Caco-2 (cell line): ENCODE results near the gene KY. TPM values are rescaled to one million over a fixed set of nuclear protein-coding genes. Genes with fewer than 3 reads are reported as not detected.
A peak's percentile ranks its signal among the peaks of the same experiment; 100 is the strongest.
"Not testable (repeated sequence)": the region's sequence is repeated elsewhere in the genome, so short reads cannot be mapped to it uniquely, and the experiment has no call there.

Experiments used
- BruUV-seq: library from RNA; stranded (reverse); fragments of 400-500 nt; replicated peaks from 2 replicates; lab custom pipeline; 2021; lab: Mats Ljungman, UMichigan
- CTCF ChIA-PET: fragments of 300-600 bp; sonication (Branson Sonifier 250); formaldehyde crosslinking; loops from one replicate; lab custom pipeline; 2022; ENCODE audit warnings: antibody characterized with exemption; lab: Charles Lee
- POLR2A ChIA-PET: fragments of 300-600 bp; sonication (Branson Sonifier 250); formaldehyde crosslinking; loops from one replicate; lab custom pipeline; 2022; ENCODE audit warnings: antibody characterized with exemption; lab: Charles Lee
- DNase-seq, 2 experiments: peaks; one replicate each; pipeline versions ENCODE4 v3.0.0 to v3.0.0-alpha.2; 2020 to 2022
- H3K27me3 ChIP-seq: replicated peaks from 2 replicates; pipeline ENCODE4 v1.6.0; 2011; ENCODE audit warnings: low read length; ENCODE audit not compliant: control insufficient read depth, insufficient read depth
- H3K36me3 ChIP-seq: 2 replicates; pipeline ENCODE4 v1.5.1; 2011; ENCODE audit warnings: low read length; ENCODE audit not compliant: control insufficient read depth, insufficient read depth
- H3K4me1 ChIP-seq: fragments of 250-450 bp; sonication (Bioruptor Pico); 2 replicates; pipeline ENCODE4 v1.5.1; 2020; ENCODE audit warnings: mild to moderate bottlenecking
- H3K4me3 ChIP-seq: 2 replicates; pipeline ENCODE4 v1.5.1; 2011; ENCODE audit warnings: low read depth, mild to moderate bottlenecking, control low read depth, low read length
- H3K9me3 ChIP-seq: fragments of 250-450 bp; sonication (Bioruptor Pico); 2 replicates; pipeline ENCODE4 v1.5.1; 2020; ENCODE audit warnings: mild to moderate bottlenecking, moderate library complexity
- H3K27ac Mint-ChIP-seq: one replicate; pipeline ENCODE4 v1.8.0; 2022; ENCODE audit warnings: mixed read lengths; ENCODE audit not compliant: unreplicated experiment
- H3K27me3 Mint-ChIP-seq: one replicate; pipeline ENCODE4 v1.8.0; 2022; ENCODE audit warnings: mixed read lengths; ENCODE audit not compliant: insufficient read depth, unreplicated experiment
- H3K36me3 Mint-ChIP-seq: one replicate; pipeline ENCODE4 v1.8.0; 2022; ENCODE audit warnings: mild to moderate bottlenecking, mixed read lengths; ENCODE audit not compliant: insufficient read depth, unreplicated experiment
- H3K4me1 Mint-ChIP-seq: one replicate; pipeline ENCODE4 v1.8.0; 2022; ENCODE audit warnings: low read depth, mixed read lengths; ENCODE audit not compliant: unreplicated experiment
- H3K4me3 Mint-ChIP-seq: one replicate; pipeline ENCODE4 v1.8.0; 2022; ENCODE audit warnings: mild to moderate bottlenecking, moderate library complexity, mixed read lengths; ENCODE audit not compliant: unreplicated experiment
- H3K9me3 Mint-ChIP-seq: one replicate; pipeline ENCODE4 v1.8.0; 2022; ENCODE audit warnings: mixed read lengths; ENCODE audit not compliant: unreplicated experiment
- CTCF ChIP-seq, 2 experiments: fragments of 200-600 bp in 1 of 2; IDR thresholded peaks; 1 replicate in 1 of 2; 2 replicates in 1 of 2; pipeline versions ENCODE4 v1.5.1 to v1.8.0; 2011 to 2022; ENCODE audit warnings: antibody characterized with exemption in 1 of 2, control low read depth in 1 of 2, inconsistent platforms in 1 of 2, low read depth in 1 of 2, low read length in 1 of 2, mild to moderate bottlenecking in 1 of 2, moderate library complexity in 1 of 2; ENCODE audit not compliant: insufficient read depth in 1 of 2, severe bottlenecking in 1 of 2, unreplicated experiment in 1 of 2
- intact Hi-C: fragments of 100-400 bp; cut with micrococcal nuclease; formaldehyde crosslinking; loops from one replicate; pipeline ENCODE4 v1.10.0; 2022; ENCODE audit not compliant: unreplicated experiment
- total RNA-seq: library from RNA; stranded (reverse); gene quantifications from 2 replicates; pipeline ENCODE4 v1.2.3, GENCODE V29; 2022

KY gene
- total RNA-seq, 1 experiment from 2014 or later, result not detected

- Histone ChIP-seq H3K9me3 (no peaks in the 10 kb centered on the region), H3K27me3 (no peaks in the 10 kb centered on the region), H3K36me3 (no peaks in the 10 kb centered on the region), H3K4me3 (no peak overlapping the region), H3K4me1 (peaks cover 17% of the 10 kb centered on the region; the same call in 1 of the 2 replicates)
- no peak overlapping the region for H3K4me3 Mint-ChIP-seq
- H3K27me3 Mint-ChIP-seq, result no peaks in the 10 kb centered on the region
- intact Hi-C loops, result no loop called here
- DNase-seq, result no peak
- no peaks in the 10 kb centered on the region for H3K36me3 Mint-ChIP-seq
- ChIA-PET POLR2A (no interaction called here), CTCF (no interaction called here)
- no peaks in the 10 kb centered on the region for H3K9me3 Mint-ChIP-seq
- H3K4me1 Mint-ChIP-seq, result peaks cover 8% of the 10 kb centered on the region
- no peak for TF ChIP-seq CTCF (IDR thresholded peaks at IDR 0.05; ENCODE audit: insufficient read depth in 1 of 2, low read depth in 1 of 2, low read length in 1 of 2, severe bottlenecking in 1 of 2, unreplicated experiment in 1 of 2)
- no TSS peak for BruUV-seq
- H3K27ac Mint-ChIP-seq, result no peak overlapping the region
Measured at GRCh38 chr3:134579141-134579665, 71.6 kb downstream of the KY start.

- Mint-ChIP-seq H3K4me1 (peaks cover 8% of the 10 kb centered on the region), H3K36me3 (no peaks in the 10 kb centered on the region), H3K27me3 (no peaks in the 10 kb centered on the region), H3K4me3 (peak overlapping the region; percentile 10), H3K9me3 (no peaks in the 10 kb centered on the region), H3K27ac (peak overlapping the region; percentile 11)
- no peak for DNase-seq
- Histone ChIP-seq H3K4me1 (peaks cover 17% of the 10 kb centered on the region; the same call in 1 of the 2 replicates), H3K36me3 (no peaks in the 10 kb centered on the region), H3K4me3 (no peak overlapping the region), H3K9me3 (peaks cover 7% of the 10 kb centered on the region; the same call in 1 of the 2 replicates), H3K27me3 (no peaks in the 10 kb centered on the region)
- CTCF ChIA-PET, result no interaction called here
- POLR2A ChIA-PET, result no interaction called here
- intact Hi-C loops, result no loop called here
- no TSS peak for BruUV-seq
- no peak for TF ChIP-seq CTCF (IDR thresholded peaks at IDR 0.05; ENCODE audit: insufficient read depth in 1 of 2, low read depth in 1 of 2, low read length in 1 of 2, severe bottlenecking in 1 of 2, unreplicated experiment in 1 of 2)
Measured at GRCh38 chr3:134576831-134577230, 74.0 kb downstream of the KY start.

DNA sequence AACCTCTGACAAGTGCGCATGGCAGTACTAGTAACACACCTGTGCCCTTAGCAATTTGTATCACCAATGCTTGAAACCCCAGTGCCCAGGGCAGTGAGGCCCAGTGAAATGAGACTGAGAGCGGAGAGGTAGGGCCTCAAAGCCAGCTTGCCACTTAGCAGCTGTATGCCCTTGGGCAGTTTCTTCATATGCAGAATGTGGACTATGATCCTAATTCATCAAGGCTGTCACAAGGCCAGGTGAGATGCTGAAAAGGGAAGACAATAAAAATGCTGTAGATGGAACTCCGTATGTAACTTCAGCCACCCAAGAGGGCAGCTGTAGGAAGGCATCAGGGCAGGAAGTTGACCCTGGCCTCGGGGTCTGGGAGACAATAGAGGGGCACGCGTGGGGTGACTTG is 74.4 kb downstream of the KY start:
- peak; percentile 64 to 69 for DNase-seq

DNA sequence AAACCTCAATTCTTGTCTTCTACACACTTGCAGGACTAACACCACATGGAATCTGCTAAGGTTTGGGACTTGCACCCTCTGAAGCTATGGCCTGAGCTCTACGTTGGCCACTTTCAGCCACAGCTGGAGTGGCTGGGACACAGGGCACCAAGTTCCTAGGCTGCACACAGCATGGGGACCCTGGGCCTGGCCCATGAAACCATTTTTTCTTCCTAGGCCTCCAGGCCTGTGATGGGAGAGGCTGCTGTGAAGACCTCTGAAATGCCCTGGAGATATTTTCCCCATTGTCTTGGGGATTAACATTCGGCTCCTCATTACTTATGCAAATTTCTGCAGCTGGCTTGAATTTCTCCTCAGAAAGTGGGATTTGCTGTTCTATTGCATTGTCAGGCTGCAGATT is 80.9 kb downstream of the KY start:
- H3K9me3 Mint-ChIP-seq, result peaks cover 24% of the 10 kb centered on the region
- H3K27ac Mint-ChIP-seq, BruUV-seq, H3K4me1 Mint-ChIP-seq, DNase-seq, H3K36me3 Mint-ChIP-seq, H3K4me3 ChIP-seq, CTCF ChIA-PET, H3K36me3 ChIP-seq, H3K27me3 ChIP-seq, H3K4me3 Mint-ChIP-seq, intact Hi-C loops, H3K27me3 Mint-ChIP-seq, POLR2A ChIA-PET, H3K4me1 ChIP-seq: not testable (repeated sequence)
- H3K9me3 ChIP-seq, result peaks cover 19% of the 10 kb centered on the region

More for the DNA sequence above, 74.4 kb downstream of the KY start:
- Histone ChIP-seq H3K4me3 (no peak overlapping the region), H3K36me3 (no peaks in the 10 kb centered on the region), H3K27me3 (no peaks in the 10 kb centered on the region), H3K9me3 (peaks cover 7% of the 10 kb centered on the region; the same call in 1 of the 2 replicates), H3K4me1 (peaks cover 17% of the 10 kb centered on the region; the same call in 1 of the 2 replicates)
- no TSS peak for BruUV-seq
- H3K27me3 Mint-ChIP-seq, result no peaks in the 10 kb centered on the region
- POLR2A ChIA-PET, result no interaction called here
- peak overlapping the region; percentile 10 for H3K4me3 Mint-ChIP-seq
- no peaks in the 10 kb centered on the region for H3K36me3 Mint-ChIP-seq
- intact Hi-C loops, result no loop called here
- TF ChIP-seq CTCF (IDR thresholded peaks at IDR 0.05; ENCODE audit: insufficient read depth in 1 of 2, low read depth in 1 of 2, low read length in 1 of 2, severe bottlenecking in 1 of 2, unreplicated experiment in 1 of 2), result no peak
- CTCF ChIA-PET, result no interaction called here
- peak overlapping the region; percentile 11 for H3K27ac Mint-ChIP-seq
- H3K9me3 Mint-ChIP-seq, result no peaks in the 10 kb centered on the region
- peaks cover 8% of the 10 kb centered on the region for H3K4me1 Mint-ChIP-seq
